Heart left ventricle (tissue), 16 donors: ENCODE data around the gene GPR173. TPM values are rescaled to one million over a fixed set of nuclear protein-coding genes. Genes with fewer than 3 reads are reported as not detected.

ENCODE experiments used
- ATAC-seq, 4 donors: fragments of 200-7000 bp; cut with Tn5 transposase; one replicate each; pipeline ENCODE4 v1.9.1; 2020 to 2022; ENCODE audit warnings: moderate library complexity in 4 of 4, mild to moderate bottlenecking in 3 of 4, moderate number of reproducible peaks in 1 of 4
- DNase-seq, 5 donors: peaks; one replicate each; pipeline ENCODE4 v3.0.0-alpha.2; 2020
- H3K27ac ChIP-seq, 12 donors: fragments of 200-600 bp; sonication (generic) in 4 of 12; one replicate each; pipeline versions ENCODE4 v1.5.0 to v1.8.0; 2016 to 2022; ENCODE audit warnings: mild to moderate bottlenecking in 2 of 12
- H3K27me3 ChIP-seq, 9 donors: fragments of 200-600 bp; sonication (generic) in 2 of 9; one replicate each; pipeline versions ENCODE4 v1.5.1 to v1.8.0; 2016 to 2022; ENCODE audit warnings: mild to moderate bottlenecking in 3 of 9
- H3K36me3 ChIP-seq, 9 donors: fragments of 200-600 bp; sonication (generic) in 2 of 9; one replicate each; pipeline versions ENCODE4 v1.5.0 to v1.8.0; 2018 to 2022; ENCODE audit warnings: mild to moderate bottlenecking in 2 of 9
- H3K4me1 ChIP-seq, 12 donors: fragments of 200-600 bp; sonication (generic) in 4 of 12; one replicate each; pipeline versions ENCODE4 v1.5.0 to v1.8.0; 2016 to 2022; ENCODE audit warnings: mild to moderate bottlenecking in 3 of 12
- H3K4me3 ChIP-seq, 12 donors: fragments of 200-600 bp; sonication (generic) in 4 of 12; one replicate each; pipeline versions ENCODE4 v1.5.0 to v1.8.0; 2017 to 2022; ENCODE audit warnings: mild to moderate bottlenecking in 9 of 12, moderate library complexity in 4 of 12
- H3K9me3 ChIP-seq, 12 donors: fragments of 200-600 bp; sonication (generic) in 4 of 12; one replicate each; pipeline versions ENCODE4 v1.5.0 to v1.8.0; 2016 to 2022; ENCODE audit warnings: mild to moderate bottlenecking in 1 of 12
- POLR2A ChIP-seq, 2 donors: fragments of 450-650 bp; IDR thresholded peaks; one replicate each; pipeline ENCODE4 v1.6.1; 2017; ENCODE audit warnings: antibody characterized with exemption in 2 of 2, mild to moderate bottlenecking in 2 of 2, moderate library complexity in 2 of 2
- WGBS, 4 donors: extraction: QIAGEN DNeasy Blood & Tissue Kit in 2 of 4; methylation state at CpG; one replicate each; pipeline versions ENCODE4 v1.1.5 to v1.1.7; 2013 to 2018; 5-methylcytosine and 5-hydroxymethylcytosine counted together
- intact Hi-C, 10 donors: fragments of 100-400 bp; cut with DNase I; formaldehyde crosslinking; loops; one replicate each; pipeline versions ENCODE4 v1.11.1 to v1.14.2; 2022
- long read RNA-seq, 3 donors: library from polyadenylated mRNA; unstranded; transcript quantifications; one replicate each; pipeline ENCODE4 v2.0.0, GENCODE V29; 2020 to 2021
- polyA plus RNA-seq, 2 donors: library from polyadenylated mRNA; stranded (reverse); fragments of 200-250 nt; gene quantifications; one replicate each; pipeline ENCODE4 v1.2.3, GENCODE V29; 2013
- total RNA-seq, 9 donors: library from RNA; depleted of rRNA in 2 of 9; stranded (reverse); fragments of >200 nt in 2 of 9; fragmentation: NEBNext Ultra II Directional in 3 of 9; extraction: Animal tissue kit (Norgen Biotek cat#: 25700) in 3 of 9; gene quantifications; one replicate each; pipeline versions ENCODE4 v1.1.0 to v1.2.4, GENCODE V29; 2016 to 2023
- TF ChIP-seq, protein P1 (sequence below), 12 donors: fragments of 200-600 bp; sonication (generic) in 4 of 12; IDR thresholded peaks; one replicate each; pipeline versions ENCODE4 v1.5.0 to v1.8.0; 2018 to 2022; ENCODE audit warnings: antibody characterized with exemption in 12 of 12, mild to moderate bottlenecking in 5 of 12
- donor health status: ischemic (EF 13 %, LVEDD 7.1; RV severe dilation, severe dysfunction).
- donor health status: healthy with polysubstance abuse.
- donor health status: DM: no; HTN: yes; CAD: no.
- donor health status: DM: no; HTN: no; CAD: no.
- donor health status: ischemic (EF 25% LVEDD 6.9; RV normal size, moderate dysfunction).
- donor health status: ischemic (EF 25% LVEDD 5.7; RV mildly dilated, moderate dysfunction).
- donor health status: healthy.
- donor health status: DM: yes; HTN: yes; CAD: no.
- donor health status: ischemic (EF 35%, LVEDD 5.7; RV mildly dilated, moderate dysfunction).
- donor health status: nonischemic (EF 11% LVEDD 7.7; RV severe dilation, severe dysfunction).
- donor health status: DM: yes; HTN: yes; CAD: no.
- donor health status: PGD.
- donor health status: ischemic (EF 29% LVEDD 5.4; RV normal size, mild dysfunction).
- donor health status: nonischemic (EF 23%, LVEDD 6.1; RV moderate dilation, normal function).

Gene GPR173, protein sequence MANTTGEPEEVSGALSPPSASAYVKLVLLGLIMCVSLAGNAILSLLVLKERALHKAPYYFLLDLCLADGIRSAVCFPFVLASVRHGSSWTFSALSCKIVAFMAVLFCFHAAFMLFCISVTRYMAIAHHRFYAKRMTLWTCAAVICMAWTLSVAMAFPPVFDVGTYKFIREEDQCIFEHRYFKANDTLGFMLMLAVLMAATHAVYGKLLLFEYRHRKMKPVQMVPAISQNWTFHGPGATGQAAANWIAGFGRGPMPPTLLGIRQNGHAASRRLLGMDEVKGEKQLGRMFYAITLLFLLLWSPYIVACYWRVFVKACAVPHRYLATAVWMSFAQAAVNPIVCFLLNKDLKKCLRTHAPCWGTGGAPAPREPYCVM
- total RNA-seq (1 to 10 TPM in 4 of 9 donors, under 1 TPM in 5; 0.32 to 2.6 (median 0.75) TPM), polyA plus RNA-seq (under 1 TPM; 0.38 to 0.75 TPM)
- long read RNA-seq, donor 1, partial matches to known transcripts: 0 of 1 reads
- long read RNA-seq, donor 1, other reads (novel, unspliced or antisense): 1 of 1 reads
- long read RNA-seq, donor 2: 0 reads
- long read RNA-seq, donor 3, partial matches to known transcripts: 0 of 1 reads
- long read RNA-seq, donor 3, other reads (novel, unspliced or antisense): 1 of 1 reads

DNA sequence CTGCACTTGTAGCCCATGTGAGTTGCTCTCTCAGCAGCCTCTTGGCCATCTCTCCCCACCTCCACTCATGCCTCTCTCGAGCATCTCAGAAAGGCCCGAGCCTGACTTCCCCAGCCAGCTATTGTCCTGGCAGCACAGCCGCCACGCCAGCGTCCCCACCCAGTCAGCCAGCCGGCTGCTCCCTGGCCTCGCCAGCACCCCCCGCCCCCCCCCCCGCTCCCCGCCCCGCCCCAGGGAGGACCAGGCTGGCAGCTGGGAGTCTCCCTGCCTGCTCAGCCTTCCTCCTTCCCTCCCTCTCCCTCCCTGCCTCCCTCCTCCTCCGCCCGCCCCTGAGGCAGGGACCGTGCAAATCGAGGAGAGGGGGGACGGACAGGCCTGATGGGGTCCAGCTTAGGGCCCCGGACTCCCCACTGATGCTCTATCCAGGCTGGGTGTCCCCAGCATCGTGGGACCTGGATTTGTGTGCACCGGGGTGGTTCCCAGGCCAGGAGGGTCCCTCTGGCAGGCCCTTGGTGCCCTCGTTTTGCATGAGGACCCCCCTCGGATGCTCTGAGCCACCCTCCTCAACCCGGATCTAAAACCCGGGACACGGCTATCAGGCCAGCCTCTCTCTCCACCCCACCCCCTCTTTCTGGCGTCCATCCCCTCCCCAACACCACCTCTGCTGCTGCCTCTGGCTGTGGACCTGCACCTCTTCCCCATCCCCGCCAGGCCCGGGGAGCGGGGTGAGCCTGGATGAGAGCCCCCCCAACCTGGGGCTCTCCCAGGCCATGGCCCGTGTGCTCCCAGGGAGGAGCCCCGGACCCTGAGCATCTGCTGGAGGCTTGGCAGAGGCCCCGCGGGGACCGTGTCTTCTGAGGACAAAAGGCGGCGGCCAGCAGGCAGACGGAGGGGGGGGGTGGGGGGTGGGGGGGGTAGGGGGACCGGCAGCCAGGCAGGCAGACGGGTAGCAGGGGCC is at the start of gene GPR173:
Gene GPR173, plus strand, starts transcription at position 621 of the 958 bp plus-strand sequence. CDS start 27,833 bp downstream, outside the sequence.
- DNase-seq (peak; percentile 40 to 64 (median 55)), ATAC-seq (peak; percentile 70 to 95 (median 92))
- peaks cover 0 to 13% (median 0%) of the 10 kb centered on the region in 9 donors for H3K27me3 ChIP-seq
- TF ChIP-seq, protein P1, sequence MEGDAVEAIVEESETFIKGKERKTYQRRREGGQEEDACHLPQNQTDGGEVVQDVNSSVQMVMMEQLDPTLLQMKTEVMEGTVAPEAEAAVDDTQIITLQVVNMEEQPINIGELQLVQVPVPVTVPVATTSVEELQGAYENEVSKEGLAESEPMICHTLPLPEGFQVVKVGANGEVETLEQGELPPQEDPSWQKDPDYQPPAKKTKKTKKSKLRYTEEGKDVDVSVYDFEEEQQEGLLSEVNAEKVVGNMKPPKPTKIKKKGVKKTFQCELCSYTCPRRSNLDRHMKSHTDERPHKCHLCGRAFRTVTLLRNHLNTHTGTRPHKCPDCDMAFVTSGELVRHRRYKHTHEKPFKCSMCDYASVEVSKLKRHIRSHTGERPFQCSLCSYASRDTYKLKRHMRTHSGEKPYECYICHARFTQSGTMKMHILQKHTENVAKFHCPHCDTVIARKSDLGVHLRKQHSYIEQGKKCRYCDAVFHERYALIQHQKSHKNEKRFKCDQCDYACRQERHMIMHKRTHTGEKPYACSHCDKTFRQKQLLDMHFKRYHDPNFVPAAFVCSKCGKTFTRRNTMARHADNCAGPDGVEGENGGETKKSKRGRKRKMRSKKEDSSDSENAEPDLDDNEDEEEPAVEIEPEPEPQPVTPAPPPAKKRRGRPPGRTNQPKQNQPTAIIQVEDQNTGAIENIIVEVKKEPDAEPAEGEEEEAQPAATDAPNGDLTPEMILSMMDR (IDR thresholded peaks at IDR 0.05): no peak
- no peak for TF ChIP-seq POLR2A (IDR thresholded peaks at IDR 0.05)
- H3K4me3 ChIP-seq: peak within 1 kb of the TSS in 11 of 12 donors; percentile 15 to 63 (median 46)
- WGBS, 4 donors: 1 to 30% (median 15%) methylated on average over 21 to 31 of the region's 38 CpGs
- peak within 1 kb of the TSS in 5 of 12 donors; percentile 3 to 46 (median 23) for H3K27ac ChIP-seq
- intact Hi-C loops: no loop called here
- H3K36me3 ChIP-seq: no peaks in the 10 kb centered on the region
- no peaks in the 10 kb centered on the region for H3K9me3 ChIP-seq
- H3K4me1 ChIP-seq: peaks cover 0 to 5% (median 0%) of the 10 kb centered on the region in 12 donors

DNA sequence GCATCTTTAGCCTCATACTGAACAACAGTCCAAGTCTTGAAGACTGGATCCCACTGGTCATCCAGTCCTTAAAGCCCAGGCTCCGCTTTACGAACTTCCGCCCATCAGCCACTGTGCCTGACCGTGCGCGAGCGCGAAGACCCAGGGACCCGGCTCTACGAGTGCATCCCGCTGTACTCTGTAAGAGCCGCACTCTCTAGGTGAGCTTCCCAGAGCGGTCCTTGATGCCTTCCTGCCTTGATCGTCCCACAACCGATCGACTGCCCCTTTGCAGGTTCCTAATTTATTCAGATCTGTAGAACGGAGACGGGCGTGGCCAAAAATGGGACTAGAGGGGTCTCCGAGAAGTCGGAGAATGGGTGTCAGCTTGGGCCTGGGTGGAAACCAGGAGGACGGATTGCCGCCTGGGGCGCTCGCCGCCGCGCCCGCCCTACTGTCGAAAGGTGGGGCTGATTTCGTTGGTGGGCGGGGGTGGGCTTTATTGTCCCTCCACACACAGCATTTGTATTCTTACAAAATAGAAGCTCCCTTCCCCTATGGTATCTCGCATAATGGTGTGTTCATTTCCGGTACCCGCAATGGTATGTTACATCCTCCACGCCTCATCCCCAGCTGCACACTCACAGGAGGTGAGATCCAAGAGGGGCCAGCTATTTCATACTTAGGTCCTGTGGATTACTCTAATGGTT is 48.0 kb upstream of the GPR173 start:
- ATAC-seq (no peak), DNase-seq (no peak)
- Histone ChIP-seq H3K27me3 (peaks cover 0 to 41% (median 0%) of the 10 kb centered on the region in 9 donors), H3K36me3 (no peaks in the 10 kb centered on the region), H3K27ac (no peak overlapping the region), H3K4me3 (peak overlapping the region in 2 of 12 donors; percentile 7 to 15), H3K4me1 (peaks cover 0 to 21% (median 4%) of the 10 kb centered on the region in 12 donors), H3K9me3 (no peaks in the 10 kb centered on the region)
- TF ChIP-seq POLR2A (IDR thresholded peaks at IDR 0.05): no peak
- TF ChIP-seq, protein P1 (IDR thresholded peaks at IDR 0.05): no peak
- intact Hi-C loops: no loop called here
- WGBS, 4 donors: 28 to 64% (median 46%) methylated on average over 25 to 36 of the region's 36 CpGs

DNA sequence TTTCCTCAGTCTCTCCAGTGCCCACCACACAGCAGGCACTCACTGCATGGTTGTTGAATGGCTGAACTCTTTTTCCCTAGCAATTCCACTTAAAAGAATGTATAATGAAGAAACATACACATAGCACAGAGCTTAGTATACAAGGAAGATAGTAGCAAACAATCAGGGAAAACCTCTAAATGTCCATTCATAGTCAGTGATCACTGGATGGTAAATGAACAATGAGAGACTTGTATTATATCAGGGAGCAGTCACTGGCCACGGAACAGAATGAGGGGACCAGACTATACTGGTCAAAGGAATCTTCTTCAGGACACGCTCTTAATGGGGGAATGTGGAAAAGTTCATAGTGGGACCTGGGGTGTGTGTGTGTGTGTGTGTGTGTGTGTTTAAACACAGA is 46.6 kb upstream of the GPR173 start:
- no peaks in the 10 kb centered on the region for H3K36me3 ChIP-seq
- no peaks in the 10 kb centered on the region for H3K9me3 ChIP-seq
- H3K27ac ChIP-seq: no peak overlapping the region
- DNase-seq (no peak), ATAC-seq (no peak)
- TF ChIP-seq, protein P1 (IDR thresholded peaks at IDR 0.05): no peak
- TF ChIP-seq POLR2A (IDR thresholded peaks at IDR 0.05): no peak
- H3K27me3 ChIP-seq: peaks cover 0 to 46% (median 0%) of the 10 kb centered on the region in 9 donors
- H3K4me3 ChIP-seq: no peak overlapping the region
- peaks cover 0 to 15% (median 0%) of the 10 kb centered on the region in 12 donors for H3K4me1 ChIP-seq
- WGBS, 4 donors: 66 to 93% (median 82%) methylated on average over 2 of the region's 2 CpGs
- intact Hi-C loops: no loop called here
